ENCODE data around the gene PLXNA2. TPM values are rescaled to one million over a fixed set of nuclear protein-coding genes. Genes with fewer than 3 reads are reported as not detected.

PLXNA2 gene
- total and polyA plus RNA-seq, 7 experiments from 2014 or later = 0.70 to 5.4 (median 1.4) TPM; not detected in 2

DNA sequence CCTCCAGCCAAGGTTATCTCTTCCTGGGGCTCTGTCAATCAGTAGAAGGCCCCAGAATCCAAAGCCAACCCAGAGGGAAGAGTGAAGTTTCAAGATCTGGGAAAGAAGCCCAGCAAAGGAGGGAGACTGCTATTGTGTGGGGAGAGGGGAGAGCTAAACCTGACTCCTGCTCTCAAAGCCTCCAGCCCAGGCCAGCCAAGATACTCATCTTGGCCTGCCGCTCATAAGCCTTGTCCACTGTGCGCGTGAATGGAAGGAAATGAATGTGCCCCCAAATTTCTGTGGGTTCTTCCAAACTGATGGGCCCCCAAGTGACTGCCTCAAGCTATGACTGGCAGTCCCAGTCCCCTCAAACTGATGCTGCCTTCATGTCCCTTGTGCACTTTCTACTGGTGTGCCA, 2.0 kb downstream of the PLXNA2 start:
- no peak overlapping the region for H3K27ac ChIP-seq (ENCODE audit: low read depth, low read length)
- Mint-ChIP-seq H3K9me3 (no peaks in the 10 kb centered on the region), H3K4me3 (peak overlapping the region in 9 of 10 donors; percentile 37 to 78 (median 65)), H3K27ac (no peak overlapping the region), H3K27me3 (peaks cover 30 to 81% (median 35%) of the 10 kb centered on the region in 5 donors), H3K36me3 (no peaks in the 10 kb centered on the region), H3K4me1 (peaks cover 6 to 20% (median 10%) of the 10 kb centered on the region in 7 donors)
- intact Hi-C loops (cut with micrococcal nuclease) = loop anchor here (5.0 to 10.0 kb wide), 2 partner anchors 357 to 420 kb away; no protein-coding TSS in a partner anchor
- no peak for DNase-seq
- ATAC-seq = no peak
- ChIA-PET CTCF (interaction anchor here (4.4 kb wide), 1 partner anchor 220 kb away, joined by 68 read pairs; no protein-coding TSS in a partner anchor), POLR2A (no interaction called here)
- peaks cover 0 to 5% of the 10 kb centered on the region in 2 donors for H3K27me3 ChIP-seq (ENCODE audit: control insufficient read depth in 2 of 2, insufficient read depth in 2 of 2, low read length in 2 of 2)
- no peaks in the 10 kb centered on the region for H3K9me3 ChIP-seq (ENCODE audit: control insufficient read depth in 2 of 3, low read length in 3 of 3)
- H3K4me3 ChIP-seq (ENCODE audit: low read length) = no peak overlapping the region
- H3K36me3 ChIP-seq (ENCODE audit: control insufficient read depth in 2 of 3, insufficient read depth in 3 of 3, low read length in 3 of 3) = no peaks in the 10 kb centered on the region
- no peaks in the 10 kb centered on the region for H3K4me1 ChIP-seq (ENCODE audit: control insufficient read depth in 2 of 2, insufficient read depth in 2 of 2, low read length in 2 of 2)

- peaks cover 37 to 82% (median 39%) of the 10 kb centered on the region in 5 donors for H3K27me3 Mint-ChIP-seq
- no peak overlapping the region for H3K27ac Mint-ChIP-seq
- H3K4me3 Mint-ChIP-seq = peak overlapping the region in 4 of 10 donors; percentile 21 to 64 (median 36)
These were observed 2.7 kb downstream of the PLXNA2 start for GRCh38 chr1:208241512-208241911.

DNA sequence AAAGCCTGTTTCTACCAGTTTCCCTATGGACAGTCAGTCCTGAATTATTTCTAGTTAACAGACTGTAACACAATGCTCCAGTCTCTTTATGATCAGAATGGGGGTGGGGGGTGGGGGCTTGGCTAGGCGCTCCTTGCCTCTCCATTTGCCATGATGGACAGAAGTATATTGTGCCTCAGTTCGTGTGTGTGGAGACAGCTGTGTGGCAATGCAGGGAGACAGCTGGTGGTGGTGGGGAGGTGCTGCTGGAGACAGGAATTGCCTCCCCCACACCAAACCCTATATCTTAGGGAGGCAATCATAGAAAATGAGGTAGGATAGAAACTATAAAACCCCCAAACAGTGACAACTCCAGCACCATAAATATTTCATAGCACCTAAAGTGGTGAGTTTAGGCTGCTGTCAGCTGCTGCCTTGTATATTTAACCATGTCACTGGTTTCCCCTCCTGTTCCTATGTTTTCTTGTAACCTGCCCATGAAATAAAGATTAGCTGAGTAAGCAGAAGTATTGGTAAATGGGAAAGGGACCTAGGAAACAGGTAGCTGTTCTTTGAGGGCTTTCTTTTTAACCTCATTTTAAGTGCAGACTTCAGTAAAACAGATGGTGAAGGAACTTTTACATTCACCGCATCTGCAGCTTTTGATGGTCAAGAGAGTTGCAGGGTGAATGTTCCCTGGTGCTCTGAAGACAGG, 3.4 kb downstream of the PLXNA2 start:
- no peaks in the 10 kb centered on the region for H3K36me3 ChIP-seq (ENCODE audit: control insufficient read depth in 2 of 3, insufficient read depth in 3 of 3, low read length in 3 of 3)
- no peaks in the 10 kb centered on the region for H3K36me3 Mint-ChIP-seq
- no peaks in the 10 kb centered on the region for H3K9me3 Mint-ChIP-seq
- H3K4me1 ChIP-seq (ENCODE audit: control insufficient read depth in 2 of 2, insufficient read depth in 2 of 2, low read length in 2 of 2) = peaks cover 3 to 4% of the 10 kb centered on the region in 2 donors
- ChIA-PET POLR2A (no interaction called here), CTCF (interaction anchor here (0.6 to 1.3 kb wide), 4 partner anchors 68 to 356 kb away, joined by 3 to 6 read pairs (median 3); no protein-coding TSS in a partner anchor)
- no peaks in the 10 kb centered on the region for H3K9me3 ChIP-seq (ENCODE audit: control insufficient read depth in 2 of 3, low read length in 3 of 3)
- H3K27ac Mint-ChIP-seq = no peak overlapping the region
- H3K4me1 Mint-ChIP-seq = peaks cover 14 to 30% (median 19%) of the 10 kb centered on the region in 7 donors
- no peak for DNase-seq
- intact Hi-C loops (cut with micrococcal nuclease) = loop anchor here (5.0 to 10.0 kb wide), 2 partner anchors 356 to 419 kb away; no protein-coding TSS in a partner anchor
- H3K4me3 ChIP-seq (ENCODE audit: low read length) = no peak overlapping the region
- no peak overlapping the region for H3K27ac ChIP-seq (ENCODE audit: low read depth, low read length)
- H3K27me3 Mint-ChIP-seq = peaks cover 41 to 81% (median 43%) of the 10 kb centered on the region in 5 donors
- no peak overlapping the region for H3K4me3 Mint-ChIP-seq
- no peak for ATAC-seq
- H3K27me3 ChIP-seq (ENCODE audit: control insufficient read depth in 2 of 2, insufficient read depth in 2 of 2, low read length in 2 of 2) = peaks cover 0 to 5% of the 10 kb centered on the region in 2 donors

More at GRCh38 chr1:208241512-208241911, 2.7 kb downstream of the PLXNA2 start:
- no peaks in the 10 kb centered on the region for H3K9me3 ChIP-seq (ENCODE audit: control insufficient read depth in 2 of 3, low read length in 3 of 3)
- H3K27ac ChIP-seq (ENCODE audit: low read depth, low read length) = no peak overlapping the region
- ATAC-seq = no peak
- no peaks in the 10 kb centered on the region for H3K36me3 Mint-ChIP-seq
- CTCF ChIA-PET = interaction anchor here (1.2 kb wide), 1 partner anchor 219 kb away, joined by 3 read pairs; no protein-coding TSS in a partner anchor
- no peaks in the 10 kb centered on the region for H3K36me3 ChIP-seq (ENCODE audit: control insufficient read depth in 2 of 3, insufficient read depth in 3 of 3, low read length in 3 of 3)
- H3K4me1 ChIP-seq (ENCODE audit: control insufficient read depth in 2 of 2, insufficient read depth in 2 of 2, low read length in 2 of 2) = peaks cover 0 to 2% of the 10 kb centered on the region in 2 donors
- H3K4me1 Mint-ChIP-seq = peaks cover 7 to 24% (median 14%) of the 10 kb centered on the region in 7 donors
- H3K4me3 ChIP-seq (ENCODE audit: low read length) = no peak overlapping the region
- peaks cover 0 to 5% of the 10 kb centered on the region in 2 donors for H3K27me3 ChIP-seq (ENCODE audit: control insufficient read depth in 2 of 2, insufficient read depth in 2 of 2, low read length in 2 of 2)
- POLR2A ChIA-PET = no interaction called here
- intact Hi-C loops (cut with micrococcal nuclease) = loop anchor here (5.0 to 10.0 kb wide), 2 partner anchors 357 to 419 kb away; no protein-coding TSS in a partner anchor
- no peaks in the 10 kb centered on the region for H3K9me3 Mint-ChIP-seq
- no peak for DNase-seq

- DNase-seq (no peak), ATAC-seq (no peak)
- POLR2A ChIA-PET = no interaction called here
- Histone ChIP-seq H3K9me3 (ENCODE audit: control insufficient read depth in 2 of 3, low read length in 3 of 3) (no peaks in the 10 kb centered on the region), H3K4me3 (ENCODE audit: low read length) (no peak overlapping the region), H3K27me3 (ENCODE audit: control insufficient read depth in 2 of 2, insufficient read depth in 2 of 2, low read length in 2 of 2) (peaks cover 0 to 5% of the 10 kb centered on the region in 2 donors), H3K27ac (ENCODE audit: low read depth, low read length) (no peak overlapping the region), H3K36me3 (ENCODE audit: control insufficient read depth in 2 of 3, insufficient read depth in 3 of 3, low read length in 3 of 3) (no peaks in the 10 kb centered on the region), H3K4me1 (ENCODE audit: control insufficient read depth in 2 of 2, insufficient read depth in 2 of 2, low read length in 2 of 2) (peaks cover 3 to 4% of the 10 kb centered on the region in 2 donors)
- Mint-ChIP-seq H3K9me3 (no peaks in the 10 kb centered on the region), H3K36me3 (no peaks in the 10 kb centered on the region), H3K4me1 (peaks cover 9 to 26% (median 13%) of the 10 kb centered on the region in 7 donors), H3K27ac (no peak overlapping the region), H3K27me3 (peaks cover 41 to 84% (median 46%) of the 10 kb centered on the region in 5 donors), H3K4me3 (no peak overlapping the region)
- intact Hi-C loops (cut with micrococcal nuclease) = loop anchor here (5.0 to 10.0 kb wide), 2 partner anchors 355 to 417 kb away; no protein-coding TSS in a partner anchor
- CTCF ChIA-PET = interaction anchor here (0.6 to 1.3 kb wide), 4 partner anchors 54 to 355 kb away, joined by 3 to 6 read pairs (median 3); no protein-coding TSS in a partner anchor
These were observed 4.5 kb downstream of the PLXNA2 start for GRCh38 chr1:208239473-208240381.

DNA sequence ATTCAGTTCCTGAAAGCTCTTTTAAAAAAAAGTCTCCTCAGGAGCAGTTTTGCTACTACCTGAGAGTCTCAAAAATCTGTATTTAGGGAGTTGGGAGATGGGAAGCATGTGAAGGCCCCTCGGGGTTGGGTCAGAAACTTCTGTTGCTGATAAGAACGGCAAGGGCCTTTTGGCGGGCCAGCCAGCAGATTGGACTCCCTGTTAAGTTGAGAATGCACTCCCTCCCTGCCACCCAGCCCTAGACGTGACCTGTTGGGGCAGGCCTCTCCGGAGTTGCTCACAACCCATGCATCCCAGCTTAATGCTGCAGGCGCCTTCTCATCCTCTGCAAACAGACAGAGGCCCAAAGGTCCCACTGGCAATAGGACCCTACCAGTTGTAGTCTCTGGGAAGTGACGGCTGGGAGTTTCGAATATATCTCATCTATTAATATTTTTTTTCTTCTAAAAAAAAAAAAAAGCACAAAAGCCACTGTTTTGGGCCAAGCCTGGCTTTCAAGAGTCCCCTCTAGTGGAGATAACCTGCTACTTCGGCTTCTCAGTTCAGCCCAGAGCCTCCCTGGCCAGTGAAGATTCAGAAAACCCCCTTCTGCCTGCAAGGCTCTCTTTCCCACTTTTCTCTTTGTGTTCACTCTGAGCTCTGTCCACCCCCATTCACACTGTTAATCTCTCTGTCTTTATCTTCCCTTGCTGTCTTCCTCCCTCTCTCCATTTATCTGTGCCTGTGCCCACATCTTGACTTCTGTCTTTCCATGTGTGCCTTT, 5.3 kb downstream of the PLXNA2 start:
- ATAC-seq (peak; percentile 56), DNase-seq (peak in 1 of 9 donors; percentile 11)
- Mint-ChIP-seq H3K36me3 (no peaks in the 10 kb centered on the region), H3K27ac (no peak overlapping the region), H3K9me3 (no peaks in the 10 kb centered on the region), H3K4me3 (no peak overlapping the region), H3K27me3 (peaks cover 41 to 83% (median 46%) of the 10 kb centered on the region in 5 donors), H3K4me1 (peaks cover 9 to 20% (median 13%) of the 10 kb centered on the region in 7 donors)
- H3K27ac ChIP-seq (ENCODE audit: low read depth, low read length) = no peak overlapping the region
- peaks cover 3 to 4% of the 10 kb centered on the region in 2 donors for H3K4me1 ChIP-seq (ENCODE audit: control insufficient read depth in 2 of 2, insufficient read depth in 2 of 2, low read length in 2 of 2)
- H3K4me3 ChIP-seq (ENCODE audit: low read length) = no peak overlapping the region
- no peaks in the 10 kb centered on the region for H3K9me3 ChIP-seq (ENCODE audit: control insufficient read depth in 2 of 3, low read length in 3 of 3)
- no peaks in the 10 kb centered on the region for H3K36me3 ChIP-seq (ENCODE audit: control insufficient read depth in 2 of 3, insufficient read depth in 3 of 3, low read length in 3 of 3)
- POLR2A ChIA-PET = no interaction called here
- CTCF ChIA-PET = no interaction called here
- intact Hi-C loops (cut with micrococcal nuclease) = no loop called here
- H3K27me3 ChIP-seq (ENCODE audit: control insufficient read depth in 2 of 2, insufficient read depth in 2 of 2, low read length in 2 of 2) = peaks cover 0 to 5% of the 10 kb centered on the region in 2 donors

DNA sequence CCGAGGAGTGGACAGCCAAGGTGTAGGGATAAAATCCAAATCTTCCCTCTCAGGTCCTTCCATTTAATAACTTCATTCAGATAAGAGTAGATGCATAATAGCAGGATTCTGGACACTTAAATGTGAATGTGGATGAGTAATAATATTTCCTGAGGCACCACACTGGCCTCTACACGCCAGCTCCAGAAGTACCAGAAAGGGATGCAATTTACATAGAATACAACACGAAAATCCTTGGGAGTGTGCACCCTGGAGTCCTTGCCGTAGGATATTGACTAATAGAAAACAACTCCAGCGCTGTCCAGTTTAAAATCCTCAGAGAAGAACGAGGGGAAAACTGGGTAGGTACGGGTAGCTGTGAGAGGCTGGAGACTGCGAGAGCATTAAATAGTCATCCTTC, 6.9 kb downstream of the PLXNA2 start:
- DNase-seq (no peak), ATAC-seq (no peak)
- no peaks in the 10 kb centered on the region for H3K36me3 Mint-ChIP-seq
- peaks cover 3 to 4% of the 10 kb centered on the region in 2 donors for H3K4me1 ChIP-seq (ENCODE audit: control insufficient read depth in 2 of 2, insufficient read depth in 2 of 2, low read length in 2 of 2)
- H3K4me3 ChIP-seq (ENCODE audit: low read length) = no peak overlapping the region
- peaks cover 34 to 82% (median 46%) of the 10 kb centered on the region in 5 donors for H3K27me3 Mint-ChIP-seq
- H3K4me3 Mint-ChIP-seq = no peak overlapping the region
- ChIA-PET CTCF (no interaction called here), POLR2A (no interaction called here)
- H3K27me3 ChIP-seq (ENCODE audit: control insufficient read depth in 2 of 2, insufficient read depth in 2 of 2, low read length in 2 of 2) = no peaks in the 10 kb centered on the region
- peaks cover 9 to 18% (median 12%) of the 10 kb centered on the region in 7 donors for H3K4me1 Mint-ChIP-seq
- H3K9me3 Mint-ChIP-seq = no peaks in the 10 kb centered on the region
- H3K9me3 ChIP-seq (ENCODE audit: control insufficient read depth in 2 of 3, low read length in 3 of 3) = no peaks in the 10 kb centered on the region
- H3K36me3 ChIP-seq (ENCODE audit: control insufficient read depth in 2 of 3, insufficient read depth in 3 of 3, low read length in 3 of 3) = no peaks in the 10 kb centered on the region
- no peak overlapping the region for H3K27ac Mint-ChIP-seq
- intact Hi-C loops (cut with micrococcal nuclease) = no loop called here
- H3K27ac ChIP-seq (ENCODE audit: low read depth, low read length) = no peak overlapping the region

Data from naive thymus-derived CD4-positive, alpha-beta T cell (primary cell).